Pancreas (tissue), 10 donors: ENCODE data around the gene AADAT. TPM values are rescaled to one million over a fixed set of nuclear protein-coding genes. Genes with fewer than 3 reads are reported as not detected.
"Not testable (repeated sequence)": the region's sequence is repeated elsewhere in the genome, so short reads cannot be mapped to it uniquely, and the experiment has no call there.

Source experiments
- ATAC-seq, 4 donors: fragments of 200-7000 bp; cut with Tn5 transposase; one replicate each; pipeline versions ENCODE4 v1.8.0 to v1.9.1; 2020; ENCODE audit warnings: mild to moderate bottlenecking in 4 of 4, moderate library complexity in 4 of 4
- DNase-seq, 6 donors: peaks; one replicate each; pipeline ENCODE4 v3.0.0-alpha.2; 2020
- FAIRE-seq: peaks from 2 replicates; lab custom pipeline; 2012; peaks lifted over from hg19 to GRCh38; lab: Jason Lieb, UNC
- H3K27ac ChIP-seq, 4 donors: fragments of 200-600 bp; sonication (generic); 1 replicate in 3 of 4; 2 replicates in 1 of 4; pipeline versions ENCODE4 v1.5.0 to v1.8.0; 2020
- H3K27me3 ChIP-seq, 4 donors: fragments of 200-600 bp; one replicate each; pipeline ENCODE4 v1.8.0; 2021
- H3K36me3 ChIP-seq, 3 donors: fragments of 200-600 bp; sonication (generic) in 1 of 3; one replicate each; pipeline versions ENCODE4 v1.5.0 to v1.8.0; 2020 to 2021
- H3K4me1 ChIP-seq, 3 donors: fragments of 200-600 bp; one replicate each; pipeline ENCODE4 v1.8.0; 2021
- H3K4me3 ChIP-seq, 4 donors: fragments of 200-600 bp; sonication (generic) in 2 of 4; one replicate each; pipeline versions ENCODE4 v1.5.0 to v1.8.0; 2020 to 2021
- H3K9me3 ChIP-seq, 4 donors: fragments of 200-600 bp; one replicate each; pipeline ENCODE4 v1.8.0; 2021
- CTCF ChIP-seq, 4 donors: fragments of 200-600 bp; sonication (generic) in 3 of 4; IDR thresholded peaks; one replicate each; pipeline versions ENCODE4 v1.5.0 to v1.8.0; 2021; ENCODE audit warnings: antibody characterized with exemption in 4 of 4
- WGBS, 2 donors: extraction: QIAGEN DNeasy Blood & Tissue Kit; methylation state at CpG; one replicate each; pipeline ENCODE4 v1.1.7; 2013; 5-methylcytosine and 5-hydroxymethylcytosine counted together
- intact Hi-C, 3 donors: fragments of 100-400 bp; cut with DNase I; formaldehyde crosslinking; loops; one replicate each; pipeline versions ENCODE4 v1.11.1 to v1.14.2; 2022
- polyA plus RNA-seq, 2 donors: library from polyadenylated mRNA; stranded (reverse); fragments of 200-250 nt; gene quantifications; one replicate each; pipeline ENCODE4 v1.2.3, GENCODE V29; 2013
- total RNA-seq, 6 donors: library from RNA; stranded (reverse); fragmentation: NEBNext Ultra II Directional in 4 of 6; extraction: Animal tissue kit (Norgen Biotek cat#: 25700) in 4 of 6; gene quantifications; one replicate each; pipeline versions ENCODE4 v1.2.1 to v1.2.4, GENCODE V29; 2021 to 2023
- donor health status: healthy with polysubstance abuse.
- donor health status: DM: no; HTN: no; CAD: no; lungs with moderate emphysema.
- donor health status: DM: no; HTN: no; CAD: no.
- donor health status: control.
- donor health status: control.
- donor health status: Bipolar disorder and iron deficiency.
- donor health status: DM: yes; HTN: yes; CAD: no.
- donor health status: DM: no; HTN: no; CAD: no.
- donor health status: DM: no; HTN: no; CAD: no.
- donor health status: DM: yes; HTN: yes; CAD: no.

Gene AADAT
- total and polyA plus RNA-seq, 8 donors = 1.8 to 6.8 (median 3.1) TPM

- no peak overlapping the region for H3K27ac ChIP-seq
- H3K4me3 ChIP-seq = no peak overlapping the region
- H3K27me3 ChIP-seq = no peaks in the 10 kb centered on the region
- WGBS, 2 donors = 4 to 5% methylated on average over 4 of the region's 4 CpGs
- H3K9me3 ChIP-seq = no peaks in the 10 kb centered on the region
- intact Hi-C loops = loop anchor here in 1 of 3 donors (10.0 kb wide), 1 partner anchor 433 kb away; the partner anchor contains the start of gene NEK1
- ATAC-seq (peak in 2 of 4 donors; percentile 46 to 62), FAIRE-seq (peak; percentile 96), DNase-seq (peak in 3 of 6 donors; percentile 16 to 57 (median 57))
- peak; percentile 25 to 83 (median 64) for TF ChIP-seq CTCF (IDR thresholded peaks at IDR 0.05)
- no peaks in the 10 kb centered on the region for H3K4me1 ChIP-seq
- H3K36me3 ChIP-seq = no peaks in the 10 kb centered on the region
Measured at GRCh38 chr4:170047771-170048354, 41.9 kb downstream of the AADAT start.

- not testable (repeated sequence) for H3K9me3 ChIP-seq, H3K27me3 ChIP-seq, H3K36me3 ChIP-seq, H3K4me3 ChIP-seq, FAIRE-seq, H3K27ac ChIP-seq, H3K4me1 ChIP-seq, ATAC-seq
- WGBS, 2 donors = 93 to 99% methylated on average over 12 to 21 of the region's 24 CpGs
- intact Hi-C loops = loop anchor here in 1 of 3 donors (10.0 kb wide), 1 partner anchor 431 kb away; the partner anchor contains the start of gene NEK1
- DNase-seq = peak in 1 of 6 donors; percentile 74
Measured at GRCh38 chr4:170046156-170046555, 43.6 kb downstream of the AADAT start.

- no peaks in the 10 kb centered on the region for H3K4me1 ChIP-seq
- H3K4me3 ChIP-seq = no peak overlapping the region
- no peaks in the 10 kb centered on the region for H3K36me3 ChIP-seq
- no peaks in the 10 kb centered on the region for H3K9me3 ChIP-seq
- no peak overlapping the region for H3K27ac ChIP-seq
- ATAC-seq (no peak), DNase-seq (no peak), FAIRE-seq (no peak)
- intact Hi-C loops = loop anchor here in 2 of 3 donors (5.0 to 10.0 kb wide), 3 partner anchors 228 to 425 kb away; partner anchors contain the start of gene NEK1 (in 1 of the 2)
- no peak for TF ChIP-seq CTCF (IDR thresholded peaks at IDR 0.05)
- H3K27me3 ChIP-seq = no peaks in the 10 kb centered on the region
- 80 to 81% methylated on average over 12 of the region's 12 CpGs for WGBS, 2 donors
Measured at GRCh38 chr4:170040031-170040680, 49.6 kb downstream of the AADAT start.

- H3K4me3 ChIP-seq = no peak overlapping the region
- H3K4me1 ChIP-seq = no peaks in the 10 kb centered on the region
- H3K27me3 ChIP-seq = no peaks in the 10 kb centered on the region
- no peak for FAIRE-seq
- ATAC-seq = no peak
- intact Hi-C loops = no loop called here
- no peak for TF ChIP-seq CTCF (IDR thresholded peaks at IDR 0.05)
- H3K9me3 ChIP-seq = no peaks in the 10 kb centered on the region
- H3K27ac ChIP-seq = no peak overlapping the region
- WGBS, 2 donors = 65 to 70% methylated on average over 4 of the region's 4 CpGs
- no peaks in the 10 kb centered on the region for H3K36me3 ChIP-seq
- no peak for DNase-seq
Measured at GRCh38 chr4:170038769-170039168, 51.0 kb downstream of the AADAT start.

GRCh38 chr4:170038232-170038631 is 51.5 kb downstream of the AADAT start:
- no peak for ATAC-seq
- no peak for TF ChIP-seq CTCF (IDR thresholded peaks at IDR 0.05)

More at GRCh38 chr4:170038232-170038631, 51.5 kb downstream of the AADAT start:
- intact Hi-C loops = no loop called here
- Histone ChIP-seq H3K4me3 (no peak overlapping the region), H3K27me3 (no peaks in the 10 kb centered on the region), H3K27ac (no peak overlapping the region), H3K9me3 (no peaks in the 10 kb centered on the region), H3K4me1 (no peaks in the 10 kb centered on the region), H3K36me3 (no peaks in the 10 kb centered on the region)
- DNase-seq (no peak), FAIRE-seq (no peak)
- WGBS, 2 donors = 70 to 82% methylated on average over 7 of the region's 7 CpGs
